Stimulated activated CD8-positive, alpha-beta memory T cell treated with anti-CD3 and anti-CD28 coated beads, Interleukin-15, amount 100 ng/mL, for 1 hour (primary cell): Measurements from ENCODE around the gene MRPL20.
"Not testable (repeated sequence)": the region's sequence is repeated elsewhere in the genome, so short reads cannot be mapped to it uniquely, and the experiment has no call there.

Experiments
- DNase-seq: peaks from one replicate; pipeline ENCODE4 v3.0.0-alpha.2; 2020; ENCODE audit warnings: low read depth

The MRPL20 gene

GRCh38 chr1:1406821-1407635 lies at the start of gene MRPL20:
TSS of gene MRPL20 (minus strand) at chr1:1407293. CDS start at chr1:1407217, 76 bp downstream.
- DNase-seq: peak; percentile 89

DNA sequence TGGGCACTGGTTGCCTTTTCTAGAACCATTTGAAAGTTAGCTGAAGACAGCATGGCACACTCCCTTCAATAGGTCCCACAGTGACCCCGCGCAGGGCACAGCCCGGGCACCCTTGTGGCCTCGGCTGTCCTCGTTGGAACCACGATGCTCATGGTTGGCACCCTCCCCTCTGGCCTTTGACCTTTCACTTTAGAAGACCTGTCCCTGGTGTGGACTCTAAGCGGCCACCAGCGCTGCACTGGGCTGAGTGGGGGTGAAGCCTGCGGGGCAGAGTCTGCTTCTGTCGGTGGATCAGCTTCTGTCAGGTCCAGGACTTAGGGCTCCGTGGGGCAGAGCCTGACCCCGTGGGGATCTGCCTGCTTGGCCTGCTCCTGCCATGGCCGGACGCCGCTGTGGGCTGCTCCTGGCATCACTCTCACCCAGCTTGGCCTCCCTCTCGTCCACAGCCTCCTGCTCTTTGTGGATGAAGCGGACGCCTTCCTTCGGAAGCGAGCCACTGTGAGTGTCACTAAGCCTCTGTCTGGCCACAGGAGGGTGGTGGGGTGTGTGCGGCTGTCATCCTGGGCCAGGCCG lies 49.7 kb upstream of the MRPL20 start:
- not testable (repeated sequence) for DNase-seq

DNA sequence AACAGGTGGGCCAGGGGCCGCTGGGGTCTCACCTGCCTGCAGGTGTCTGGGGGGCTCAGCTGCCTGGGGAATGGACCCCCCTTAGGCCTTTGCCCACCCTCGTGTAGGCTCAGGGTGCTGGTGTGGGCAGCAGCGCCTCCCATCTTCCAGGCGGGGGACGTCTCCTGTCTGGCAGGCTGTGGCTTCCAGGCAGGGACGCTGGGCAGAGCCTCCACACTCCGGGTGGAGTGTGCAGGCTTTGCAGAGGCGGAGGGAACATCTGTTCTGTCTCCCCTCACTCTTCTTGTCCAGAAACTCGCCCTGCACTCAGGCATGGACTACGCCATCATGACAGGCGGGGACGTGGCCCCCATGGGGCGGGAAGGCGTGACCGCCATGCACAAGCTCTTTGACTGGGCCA lies 48.8 kb upstream of the MRPL20 start:
- not testable (repeated sequence) for DNase-seq

DNA sequence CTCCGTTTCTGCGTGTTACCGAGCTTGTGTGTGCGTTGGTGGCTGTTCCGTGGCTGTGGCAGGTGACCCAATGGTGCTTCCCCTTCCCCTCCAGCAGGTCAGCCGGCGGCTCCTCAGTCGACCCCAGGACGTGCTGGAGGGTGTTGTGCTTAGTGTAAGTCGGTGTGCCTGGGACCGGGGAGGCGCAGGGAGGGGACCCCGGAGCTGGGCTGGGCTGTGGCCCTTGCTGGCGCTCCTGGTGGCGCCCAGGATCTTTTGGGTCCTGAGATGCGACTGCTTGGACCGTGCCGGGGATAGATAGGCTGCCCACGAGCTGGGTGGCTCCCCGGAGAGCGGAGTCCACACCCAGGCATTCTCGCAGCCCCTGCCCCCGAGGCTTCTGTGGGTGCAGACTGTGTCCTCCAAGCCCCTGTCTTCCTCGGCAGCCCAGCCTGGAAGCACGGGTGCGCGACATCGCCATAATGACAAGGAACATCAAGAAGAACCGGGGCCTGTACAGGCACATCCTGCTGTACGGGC lies 48.3 kb upstream of the MRPL20 start:
- no peak for DNase-seq

- DNase-seq: not testable (repeated sequence)
These were observed 47.4 kb upstream of the MRPL20 start for GRCh38 chr1:1454286-1455056.

- no peak for DNase-seq
These were observed 45.8 kb upstream of the MRPL20 start for GRCh38 chr1:1452882-1453281.

DNA sequence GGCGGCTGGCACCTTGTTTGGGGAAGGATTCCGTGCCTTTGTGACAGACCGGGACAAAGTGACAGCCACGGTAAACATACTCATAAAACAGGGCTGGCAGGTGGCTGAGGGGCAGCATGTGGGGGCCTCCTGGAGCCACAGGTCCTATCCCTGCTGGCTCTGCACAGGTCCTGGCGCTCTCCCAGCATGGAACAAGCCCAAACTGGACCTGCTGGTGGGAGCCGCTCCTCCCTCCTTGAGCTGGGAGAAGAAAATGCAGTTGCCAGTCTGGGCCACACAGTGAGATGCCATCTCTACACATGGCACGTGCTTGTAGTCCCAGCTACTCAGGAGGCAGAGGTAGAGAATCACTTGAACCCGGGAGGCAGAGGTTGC lies 45.3 kb upstream of the MRPL20 start:
- not testable (repeated sequence) for DNase-seq

- no peak for DNase-seq
These were observed 44.7 kb upstream of the MRPL20 start for GRCh38 chr1:1451696-1452364.

DNA sequence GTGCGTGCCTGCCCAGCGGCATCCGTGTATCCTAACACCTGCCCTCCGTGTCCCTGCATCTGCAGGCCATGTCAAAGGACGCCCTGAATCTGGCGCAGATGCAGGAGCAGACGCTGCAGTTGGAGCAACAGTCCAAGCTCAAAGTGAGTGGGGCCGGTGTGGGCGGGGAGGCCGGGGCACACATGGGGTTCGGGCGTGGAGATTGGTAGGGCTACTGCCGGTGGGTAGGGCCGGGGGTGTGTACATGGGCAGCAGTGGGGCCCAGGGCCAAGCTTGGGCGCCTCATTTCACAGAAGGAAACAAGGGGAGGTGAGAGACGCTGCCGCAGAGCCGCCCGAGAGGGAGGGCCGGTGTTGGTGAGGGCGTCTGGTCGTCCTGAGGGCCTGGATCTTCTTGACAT lies 43.5 kb upstream of the MRPL20 start:
- not testable (repeated sequence) for DNase-seq

DNA sequence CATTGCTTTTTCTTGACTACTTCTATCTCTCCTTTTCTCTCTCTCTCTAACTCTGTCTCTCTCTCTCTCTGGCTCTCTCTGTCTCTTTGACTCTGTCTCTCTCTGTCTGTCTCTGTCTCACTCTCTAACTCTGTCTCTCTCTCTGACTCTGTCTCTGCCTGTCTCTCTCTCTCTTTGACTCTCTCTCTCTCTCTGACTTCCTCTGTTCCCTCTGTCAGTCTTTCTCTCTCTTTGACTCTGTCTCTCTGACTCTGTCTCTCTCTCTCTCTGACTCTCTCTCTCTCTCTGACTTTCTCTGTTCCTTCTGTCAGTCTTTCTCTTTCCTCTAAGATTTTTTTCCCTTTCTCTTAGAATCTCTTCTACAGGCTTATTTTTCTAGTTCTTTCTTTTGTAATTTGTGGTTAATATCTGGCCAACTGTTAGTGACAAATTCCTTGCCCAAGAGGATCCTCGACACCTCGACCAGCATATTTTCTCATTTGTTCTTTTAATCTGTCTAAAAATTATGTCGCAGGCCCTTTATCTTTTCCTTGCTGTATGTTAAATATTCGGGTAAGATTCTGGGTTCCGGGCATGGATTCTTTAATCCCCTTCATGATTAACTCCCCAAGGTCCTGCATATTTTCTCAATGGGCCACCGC lies 42.1 kb upstream of the MRPL20 start, which contains the start of gene ATAD3C:
TSS of gene ATAD3C (plus strand) at position 591 of the 641 bp plus-strand sequence. CDS start 995 bp downstream, outside the sequence.
- DNase-seq: no peak

DNA sequence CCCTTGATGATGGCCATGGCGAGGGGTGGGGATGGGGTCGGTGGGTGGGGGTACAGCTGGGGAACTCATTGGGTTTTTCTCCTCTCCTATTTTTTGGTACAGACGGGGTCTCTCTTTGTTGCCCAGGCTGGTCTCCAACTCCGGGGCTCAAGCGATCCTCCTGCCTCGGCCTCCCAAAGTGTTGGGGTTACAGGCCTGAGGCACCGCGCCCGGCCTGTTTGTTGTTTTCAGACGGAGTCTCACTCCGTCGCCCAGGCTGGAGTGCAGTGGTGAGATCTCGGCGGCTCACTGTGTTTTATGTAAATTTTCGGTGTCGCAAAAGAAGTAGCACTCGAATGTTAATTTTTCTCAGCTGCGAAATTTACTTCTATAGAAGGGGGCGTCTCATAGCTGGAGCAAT lies 39.5 kb upstream of the MRPL20 start:
- DNase-seq: not testable (repeated sequence)

DNA sequence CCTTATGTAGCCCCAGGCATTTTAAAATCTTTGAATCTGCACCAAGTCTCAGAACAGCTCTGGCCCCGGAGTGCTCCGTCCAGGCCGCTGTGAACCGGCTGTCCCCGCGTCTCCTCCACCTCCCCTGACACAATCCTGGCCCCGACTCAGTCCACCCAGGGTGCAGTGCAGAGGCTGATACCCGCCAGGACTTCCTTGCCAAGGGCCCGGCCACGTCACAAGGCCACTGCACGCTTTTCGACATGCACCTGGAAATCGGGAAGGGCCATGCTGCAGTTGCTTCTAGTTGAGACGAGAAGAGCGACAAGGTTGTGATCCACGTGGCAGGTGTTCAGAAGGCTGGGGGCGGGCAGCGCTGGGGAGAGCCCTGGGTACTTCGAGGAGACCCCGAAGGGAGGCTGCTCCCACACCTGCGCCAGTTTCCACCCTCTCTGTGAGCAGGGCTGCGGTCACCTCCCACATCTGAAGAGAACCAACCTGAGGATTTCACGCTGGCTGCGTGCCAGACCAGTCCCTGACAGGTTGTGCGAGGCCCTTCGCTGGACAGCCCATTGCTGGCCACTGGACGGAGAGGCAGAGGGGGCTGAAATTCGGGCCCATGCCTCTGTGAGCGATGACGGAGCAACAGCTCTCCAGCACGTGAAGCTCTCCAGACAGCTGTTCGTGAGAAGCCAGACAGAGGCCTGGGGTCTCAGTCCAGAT lies 35.1 kb upstream of the MRPL20 start:
- no peak for DNase-seq

- DNase-seq: peak; percentile 24
These were observed 34.2 kb upstream of the MRPL20 start for GRCh38 chr1:1441002-1441888.

DNA sequence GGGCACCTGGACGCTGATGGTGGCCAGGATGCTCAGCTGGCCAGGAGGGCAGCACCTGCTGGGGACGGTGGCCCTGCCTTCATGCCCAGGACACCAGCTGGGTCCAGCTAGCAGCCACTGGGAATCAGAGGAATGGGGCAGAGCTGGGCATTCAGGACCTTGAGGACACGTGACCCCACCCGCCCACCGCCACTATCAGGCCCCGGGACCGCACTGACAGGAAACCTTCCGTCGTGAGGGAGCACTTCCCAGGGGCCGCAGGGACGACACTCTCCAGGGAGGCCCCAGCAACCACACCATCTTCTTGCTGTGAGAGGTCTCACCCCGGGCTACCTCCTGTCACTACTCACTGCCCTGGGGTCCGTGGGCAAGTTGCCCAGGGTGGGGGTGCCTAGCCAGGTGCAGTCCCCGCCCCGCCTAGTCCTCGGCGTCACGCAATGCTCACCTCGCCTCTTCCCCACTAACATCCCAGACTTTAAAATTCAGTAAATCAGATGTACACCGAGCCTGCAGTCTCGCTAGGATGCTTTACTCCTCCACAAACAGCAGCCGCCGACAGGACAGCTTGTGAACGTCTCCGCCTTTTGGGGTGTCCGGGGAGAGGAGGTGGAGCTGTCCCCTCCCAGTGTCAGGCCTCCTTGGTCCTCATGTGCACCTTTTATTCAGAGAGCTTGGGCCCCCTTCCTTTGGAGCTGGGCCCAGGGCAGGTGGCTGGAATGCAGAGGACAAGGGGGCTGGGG lies 33.3 kb upstream of the MRPL20 start:
- DNase-seq: no peak

DNA sequence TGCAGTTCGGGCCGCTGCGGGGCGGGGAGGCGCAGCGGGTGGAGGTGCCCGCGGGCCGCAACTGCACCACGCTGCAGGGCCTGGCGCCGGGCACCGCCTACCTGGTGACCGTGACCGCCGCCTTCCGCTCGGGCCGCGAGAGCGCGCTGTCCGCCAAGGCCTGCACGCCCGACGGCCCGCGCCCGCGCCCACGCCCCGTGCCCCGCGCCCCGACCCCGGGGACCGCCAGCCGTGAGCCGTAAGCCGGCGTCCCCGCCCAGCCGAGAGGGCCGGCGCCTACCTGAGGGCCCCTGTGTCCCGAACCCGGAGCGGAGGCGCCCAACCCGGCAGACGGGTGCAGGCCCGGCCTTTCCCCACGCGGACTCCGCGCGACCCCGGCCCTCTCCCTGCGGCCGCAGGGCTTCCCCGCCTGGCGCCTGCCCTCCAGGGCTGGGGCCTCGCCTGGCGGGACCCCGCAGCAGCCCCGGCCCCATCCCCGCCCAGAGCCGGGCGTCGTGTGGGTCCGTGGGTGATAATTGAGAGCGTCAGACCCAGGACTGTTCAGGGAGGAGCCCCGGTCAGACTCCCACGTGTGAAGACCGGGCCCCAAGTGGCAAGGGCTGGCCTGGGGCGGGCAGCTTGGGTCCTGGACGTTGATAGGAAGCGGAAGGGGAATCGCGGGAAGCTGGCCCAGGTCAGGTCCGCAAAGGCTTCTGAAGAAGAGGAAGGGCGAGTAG lies 32.6 kb upstream of the MRPL20 start:
- no peak for DNase-seq

DNA sequence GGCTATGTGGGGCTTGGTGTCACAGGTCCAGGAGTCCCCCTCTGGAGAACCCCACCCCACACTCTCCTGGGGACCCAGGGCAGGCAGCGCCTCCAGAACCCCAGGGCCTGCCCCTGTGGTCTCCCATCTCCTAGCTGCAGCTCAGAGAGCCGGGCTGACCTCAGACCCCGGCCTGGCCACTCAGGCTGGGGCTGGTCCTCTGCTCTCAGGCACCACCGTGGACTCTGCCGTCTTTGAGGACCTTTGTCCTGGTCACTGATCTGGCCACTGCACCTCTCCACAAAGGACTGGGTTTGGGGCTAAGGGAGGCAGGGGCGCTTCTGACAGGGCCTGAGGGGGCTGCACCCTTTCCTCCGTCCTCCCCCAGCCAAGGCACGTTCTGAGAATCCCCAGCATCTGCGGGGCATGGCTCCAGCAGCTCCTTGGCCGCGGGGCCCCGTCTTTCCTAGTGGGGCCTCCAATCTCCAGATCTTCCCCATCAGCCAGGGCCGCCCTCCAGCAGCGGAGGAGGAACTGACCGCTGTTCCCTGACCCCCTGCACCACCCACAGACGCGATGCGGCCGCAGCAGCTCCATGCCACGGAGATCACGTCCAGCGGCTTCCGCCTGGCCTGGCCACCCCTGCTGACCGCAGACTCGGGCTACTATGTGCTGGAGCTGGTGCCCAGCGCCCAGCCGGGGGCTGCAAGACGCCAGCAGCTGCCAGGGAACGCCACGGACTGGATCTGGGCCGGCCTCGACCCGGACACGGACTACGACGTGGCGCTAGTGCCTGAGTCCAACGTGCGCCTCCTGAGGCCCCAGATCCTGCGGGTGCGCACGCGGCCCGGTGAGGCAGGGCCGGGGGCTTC lies 31.7 kb upstream of the MRPL20 start:
- no peak for DNase-seq

GRCh38 chr1:1437904-1438376 lies 30.8 kb upstream of the MRPL20 start:
- DNase-seq: no peak
